GM12874 (cell line): ENCODE results near the gene ANK3.

Source experiments
- CTCF ChIP-seq: IDR thresholded peaks from 2 replicates; pipeline ENCODE4 v1.5.1; 2011; ENCODE audit warnings: low read depth, mild to moderate bottlenecking, control low read depth, low read length, moderate library complexity; ENCODE audit not compliant: insufficient read depth

ANK3 gene

GRCh38 chr10:60155099-60155877 is 234.4 kb downstream of the ANK3 start:
- no peak for TF ChIP-seq CTCF

GRCh38 chr10:60149003-60149402 is 240.7 kb downstream of the ANK3 start:
- no peak for TF ChIP-seq CTCF

GRCh38 chr10:60148266-60148840 is 241.3 kb downstream of the ANK3 start:
- TF ChIP-seq CTCF = no peak

GRCh38 chr10:60147576-60148265 is 242.0 kb downstream of the ANK3 start:
- TF ChIP-seq CTCF = no peak

GRCh38 chr10:60147025-60147424 is 242.7 kb downstream of the ANK3 start:
- TF ChIP-seq CTCF = no peak

- no peak for TF ChIP-seq CTCF
These were observed 245.6 kb downstream of the ANK3 start for GRCh38 chr10:60144099-60144498.

GRCh38 chr10:60142736-60143135 is 246.9 kb downstream of the ANK3 start:
- no peak for TF ChIP-seq CTCF
